GM20000 (cell line): ENCODE results near the gene C9orf78.
A peak's percentile ranks its signal among the peaks of the same experiment; 100 is the strongest.

Source experiments
- DNase-seq: peaks from one replicate; pipeline ENCODE4 v3.0.0; 2012; ENCODE audit warnings: low spot score
- CTCF ChIP-seq: IDR thresholded peaks from 2 replicates; pipeline ENCODE4 v1.5.1; 2012; ENCODE audit warnings: mild to moderate bottlenecking, control low read depth; ENCODE audit errors: extremely low read depth, missing control alignments

Gene C9orf78

GRCh38 chr9:129783516-129784361 is 51.3 kb downstream of the C9orf78 start:
- TF ChIP-seq CTCF = peak; percentile 69
- peak; percentile 84 for DNase-seq

GRCh38 chr9:129781981-129782380 is 53.1 kb downstream of the C9orf78 start:
- no peak for DNase-seq
- no peak for TF ChIP-seq CTCF

DNA sequence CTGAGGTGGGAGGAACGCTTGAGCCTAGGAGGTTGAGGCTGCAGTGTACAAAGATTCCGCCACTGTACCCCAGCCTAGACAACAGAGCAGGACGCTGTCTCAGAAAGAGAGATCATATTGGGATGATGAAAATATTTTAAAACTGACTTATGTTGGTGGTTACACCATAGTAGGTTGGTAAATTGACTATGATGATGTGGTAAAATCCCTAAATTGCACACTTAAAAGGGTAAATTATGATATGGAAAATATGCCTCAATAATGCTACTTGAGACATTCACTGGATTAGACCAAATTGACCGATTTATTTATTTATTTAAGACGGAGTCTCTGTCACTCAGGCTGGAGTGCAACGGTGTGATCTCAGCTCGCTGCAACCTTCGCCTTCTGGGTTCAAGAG is 53.9 kb downstream of the C9orf78 start:
- DNase-seq = no peak
- no peak for TF ChIP-seq CTCF

DNA sequence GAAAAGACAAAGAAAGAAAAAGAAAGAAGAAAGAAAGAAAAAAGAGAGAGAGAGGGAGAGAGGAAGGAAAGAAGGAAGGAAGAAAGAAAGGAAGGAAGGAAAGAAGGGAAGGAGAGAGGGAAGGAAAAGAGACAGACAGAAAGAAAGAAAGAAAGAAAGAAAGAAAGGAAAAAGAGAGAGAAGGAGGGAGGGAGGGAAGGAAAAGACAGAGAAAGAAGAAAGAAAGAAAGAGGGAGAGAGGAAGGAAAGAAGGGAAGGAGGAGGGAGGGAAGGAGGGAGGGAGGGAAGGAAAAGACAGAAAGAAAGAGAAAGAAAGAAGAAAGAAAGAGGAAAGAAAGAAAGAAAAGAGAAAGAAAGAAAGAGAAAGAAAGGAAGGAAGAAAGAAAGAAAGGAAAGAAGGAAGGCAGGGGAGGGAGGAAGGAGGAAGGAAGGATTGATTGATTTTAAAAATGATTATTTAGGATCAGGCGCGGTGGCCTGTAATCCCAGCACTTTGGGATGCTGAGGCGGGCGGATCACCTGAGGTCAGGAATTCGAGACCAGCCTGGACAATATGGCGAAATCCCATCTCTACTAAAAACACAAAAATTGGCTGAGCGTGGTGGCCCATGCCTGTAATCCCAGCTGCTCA is 55.4 kb downstream of the C9orf78 start:
- no peak for TF ChIP-seq CTCF
- DNase-seq = no peak

DNA sequence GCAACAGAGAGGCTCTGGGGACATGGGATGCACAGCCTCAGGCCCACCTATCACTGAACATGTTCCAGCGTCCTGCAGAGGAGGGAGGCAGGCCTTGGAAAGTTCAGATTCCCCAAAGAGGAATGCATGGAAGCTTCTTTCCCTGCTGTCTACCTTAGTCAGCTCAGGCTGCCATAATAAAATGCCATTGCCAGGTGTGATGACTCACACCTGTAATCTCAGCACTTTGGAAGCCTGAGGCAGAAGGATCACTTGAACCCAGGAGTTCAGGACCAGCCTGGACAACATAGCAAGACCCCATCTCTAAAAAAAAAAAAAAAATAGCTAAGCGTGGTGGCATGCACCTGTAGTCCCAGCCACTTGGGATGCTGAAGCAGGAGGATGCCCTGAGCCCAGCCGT is 56.6 kb downstream of the C9orf78 start:
- no peak for DNase-seq

DNA sequence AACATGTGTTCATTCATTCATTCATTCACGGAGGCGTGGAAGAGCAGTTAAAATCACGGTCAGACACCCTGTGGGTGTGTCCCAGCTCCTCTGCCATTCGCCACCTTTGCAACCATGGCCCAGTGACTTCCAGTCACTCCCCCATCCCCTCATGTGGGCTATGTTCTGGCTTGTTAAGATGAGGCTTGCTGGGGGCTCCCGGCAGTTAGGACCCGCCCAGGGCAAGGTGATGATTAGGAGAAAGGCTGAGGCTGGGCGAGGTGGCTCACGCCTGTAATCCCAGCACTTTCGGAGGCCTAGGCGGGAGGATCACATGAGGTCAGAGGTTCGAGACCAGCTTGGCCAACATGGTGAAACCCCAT is 57.3 kb downstream of the C9orf78 start:
- TF ChIP-seq CTCF = no peak
- DNase-seq = no peak

More for the DNA sequence above, 56.6 kb downstream of the C9orf78 start:
- no peak for TF ChIP-seq CTCF
